Loucy (cell line): ENCODE data around the gene MYCL.

ENCODE experiments used
- EZH2phosphoT487 ChIP-seq: fragments of 200-600 bp; IDR thresholded peaks from 2 replicates; pipeline ENCODE4 v1.6.1; 2018; ENCODE audit warnings: antibody characterized with exemption, mild to moderate bottlenecking, moderate library complexity, borderline replicate concordance
- TF ChIP-seq, protein P1 (sequence below): fragments of 200-600 bp; sonication (generic); conservative IDR thresholded peaks from 2 replicates; pipeline ENCODE4 v1.5.1; 2014; ENCODE audit warnings: mild to moderate bottlenecking, antibody characterized with exemption, low read length

DNA sequence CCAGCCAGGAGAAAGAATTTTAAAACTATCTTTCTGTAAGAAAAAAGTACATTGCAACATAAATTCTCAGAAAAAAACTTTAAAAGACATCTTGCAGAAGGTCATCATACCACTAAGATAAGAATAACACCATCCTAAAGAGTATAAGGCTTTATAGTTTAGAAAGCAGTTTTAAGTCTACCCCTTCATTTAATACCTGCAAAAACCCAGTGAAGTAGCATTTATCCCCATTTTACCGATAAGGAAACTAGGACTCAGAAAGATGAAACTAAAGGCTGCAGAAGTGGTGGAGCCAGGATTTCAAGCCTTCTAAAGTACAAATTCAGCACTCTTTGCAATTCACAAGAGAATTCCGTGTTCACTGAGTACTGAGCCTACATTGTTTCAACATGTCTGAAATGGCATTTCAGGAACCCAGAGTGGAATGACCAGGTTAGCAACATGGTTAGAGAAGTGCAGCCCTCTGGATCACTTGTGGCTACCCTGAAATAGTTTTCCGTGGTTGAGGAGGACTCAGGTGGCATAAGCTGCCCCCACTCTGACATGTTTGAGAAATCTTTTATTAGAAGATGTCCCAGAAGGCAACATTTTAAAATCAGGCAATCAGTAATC, 6.7 kb downstream of the MYCL start:
- TF ChIP-seq, protein P1, sequence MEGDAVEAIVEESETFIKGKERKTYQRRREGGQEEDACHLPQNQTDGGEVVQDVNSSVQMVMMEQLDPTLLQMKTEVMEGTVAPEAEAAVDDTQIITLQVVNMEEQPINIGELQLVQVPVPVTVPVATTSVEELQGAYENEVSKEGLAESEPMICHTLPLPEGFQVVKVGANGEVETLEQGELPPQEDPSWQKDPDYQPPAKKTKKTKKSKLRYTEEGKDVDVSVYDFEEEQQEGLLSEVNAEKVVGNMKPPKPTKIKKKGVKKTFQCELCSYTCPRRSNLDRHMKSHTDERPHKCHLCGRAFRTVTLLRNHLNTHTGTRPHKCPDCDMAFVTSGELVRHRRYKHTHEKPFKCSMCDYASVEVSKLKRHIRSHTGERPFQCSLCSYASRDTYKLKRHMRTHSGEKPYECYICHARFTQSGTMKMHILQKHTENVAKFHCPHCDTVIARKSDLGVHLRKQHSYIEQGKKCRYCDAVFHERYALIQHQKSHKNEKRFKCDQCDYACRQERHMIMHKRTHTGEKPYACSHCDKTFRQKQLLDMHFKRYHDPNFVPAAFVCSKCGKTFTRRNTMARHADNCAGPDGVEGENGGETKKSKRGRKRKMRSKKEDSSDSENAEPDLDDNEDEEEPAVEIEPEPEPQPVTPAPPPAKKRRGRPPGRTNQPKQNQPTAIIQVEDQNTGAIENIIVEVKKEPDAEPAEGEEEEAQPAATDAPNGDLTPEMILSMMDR = no peak
- TF ChIP-seq EZH2phosphoT487 = no peak
